GM21619 (cell line): ENCODE data around the gene PCP2.

Source experiments
- ATAC-seq: cut with Tn5 transposase; IDR thresholded peaks from one replicate; pipeline ENCODE4 v1.9.1; 2021; ENCODE audit not compliant: unreplicated experiment

PCP2 gene

GRCh38 chr19:7639863-7640348 lies 6.4 kb upstream of the PCP2 start:
- ATAC-seq = no peak

DNA sequence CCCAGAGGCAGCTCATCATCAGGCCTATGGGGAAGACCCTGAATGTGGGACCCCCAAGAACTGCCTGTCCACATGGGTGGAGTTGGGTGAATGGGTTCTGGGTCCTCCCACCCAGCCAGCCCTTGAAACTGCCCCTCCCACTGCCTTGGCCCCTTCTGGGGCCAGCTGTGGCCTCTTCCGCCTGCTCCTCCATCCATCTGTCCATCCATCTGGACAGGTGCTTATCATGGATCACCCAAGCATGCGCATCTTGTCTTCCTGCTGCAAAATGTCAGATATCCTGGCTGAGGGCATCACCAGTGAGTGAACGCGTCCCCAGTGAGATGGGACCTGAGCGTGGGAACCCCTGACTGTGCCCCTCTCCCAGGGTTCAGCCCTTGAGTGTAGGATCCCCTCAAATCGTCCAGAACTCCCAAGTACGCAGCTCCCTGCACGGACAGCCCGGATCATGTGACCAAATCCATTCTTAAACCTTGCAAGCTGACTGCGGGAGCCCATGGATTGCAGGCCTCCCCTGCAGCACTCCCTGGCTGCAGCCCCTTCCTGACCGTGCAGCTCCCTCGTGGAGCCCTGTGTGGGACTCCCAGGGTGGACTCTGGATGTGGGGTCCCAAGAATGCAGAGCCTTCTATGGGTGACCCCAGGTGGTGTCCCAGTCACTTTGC lies 5.4 kb upstream of the PCP2 start:
- ATAC-seq = no peak

- ATAC-seq = no peak
Observed at GRCh38 chr19:7637374-7638256, 4.1 kb upstream of the PCP2 start.

DNA sequence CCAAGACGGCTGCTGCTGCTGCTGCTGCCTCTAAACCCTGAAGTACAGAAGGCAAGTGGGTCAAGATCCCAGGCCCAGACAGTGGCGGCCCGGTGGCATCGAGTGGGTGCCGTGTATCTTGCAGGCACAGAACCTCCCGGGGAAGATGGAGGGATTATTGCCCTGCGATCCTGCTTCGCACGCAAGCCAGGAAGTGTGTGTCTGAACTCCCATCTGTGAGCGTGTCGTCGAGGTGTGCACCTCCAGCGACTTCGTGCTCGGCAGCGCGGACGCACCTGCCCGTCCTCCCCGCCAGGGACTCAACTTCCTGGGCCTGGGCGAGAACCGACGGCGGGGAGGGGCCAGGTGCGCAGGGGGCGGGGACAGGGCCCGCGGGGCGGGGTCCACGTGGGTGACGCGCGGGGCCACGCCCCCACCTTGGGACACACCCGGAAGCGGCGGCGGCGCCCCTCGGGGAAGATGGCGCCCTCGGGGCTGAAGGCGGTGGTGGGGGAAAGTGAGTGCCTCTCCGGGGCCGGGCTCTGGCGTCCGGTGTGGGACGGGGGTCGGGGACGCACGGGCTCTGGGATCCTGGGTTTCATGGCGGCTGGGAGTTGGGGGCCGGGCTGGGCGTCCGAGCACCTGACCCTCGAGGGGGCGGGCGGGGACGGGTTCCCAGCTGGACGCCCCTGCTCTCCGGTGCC lies 3.3 kb upstream of the PCP2 start, which contains the start of gene STXBP2:
Gene STXBP2, plus strand, starts transcription at position 420 of the 683 bp plus-strand sequence. Its CDS starts 40 bp downstream, at position 460.
- no peak for ATAC-seq

GRCh38 chr19:7636317-7636690 lies 2.8 kb upstream of the PCP2 start:
- no peak for ATAC-seq

- ATAC-seq = no peak
Observed at GRCh38 chr19:7635670-7636069, 2.2 kb upstream of the PCP2 start.

DNA sequence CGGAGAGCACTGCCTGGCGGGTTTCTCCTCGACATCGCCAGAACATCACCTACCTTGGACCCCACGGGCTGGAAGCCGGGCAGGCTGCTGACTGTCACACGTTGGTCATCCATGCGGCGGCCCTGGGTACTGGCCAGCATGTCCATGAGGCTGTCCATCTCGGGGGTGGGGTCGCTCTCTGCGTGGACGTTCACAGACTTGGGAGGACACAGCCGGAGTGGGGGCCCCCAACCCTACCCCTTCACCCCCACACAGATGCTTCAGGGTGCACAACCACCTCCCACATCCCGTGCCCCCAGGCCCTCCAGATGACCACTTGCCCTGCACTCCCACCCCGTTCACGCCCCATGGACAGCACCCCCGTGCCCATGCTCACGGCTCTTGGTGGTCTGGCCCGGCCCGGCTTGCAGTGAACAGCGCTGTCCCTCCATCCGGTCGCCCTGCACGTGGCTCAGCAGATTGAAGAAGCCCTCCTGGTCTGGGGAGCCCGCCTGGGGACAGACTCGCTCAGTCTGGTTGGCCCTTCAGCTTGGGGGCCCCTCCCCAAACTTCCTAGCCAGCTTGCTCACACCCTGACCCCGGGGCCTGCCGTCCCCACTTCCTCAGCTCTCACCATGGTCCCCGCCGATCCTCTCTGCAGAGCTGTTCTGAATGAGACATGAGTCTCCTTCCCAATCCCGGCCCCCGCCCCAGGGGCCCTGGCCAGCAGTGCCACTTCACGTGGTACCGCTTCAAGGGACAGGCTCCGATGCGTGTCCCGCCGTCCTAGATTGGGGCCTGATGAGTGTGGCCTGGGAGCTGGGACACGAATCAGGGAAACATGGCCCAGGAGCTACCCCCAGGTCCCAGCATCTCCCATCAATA lies 947 bp downstream of the PCP2 start:
- ATAC-seq = no peak

DNA sequence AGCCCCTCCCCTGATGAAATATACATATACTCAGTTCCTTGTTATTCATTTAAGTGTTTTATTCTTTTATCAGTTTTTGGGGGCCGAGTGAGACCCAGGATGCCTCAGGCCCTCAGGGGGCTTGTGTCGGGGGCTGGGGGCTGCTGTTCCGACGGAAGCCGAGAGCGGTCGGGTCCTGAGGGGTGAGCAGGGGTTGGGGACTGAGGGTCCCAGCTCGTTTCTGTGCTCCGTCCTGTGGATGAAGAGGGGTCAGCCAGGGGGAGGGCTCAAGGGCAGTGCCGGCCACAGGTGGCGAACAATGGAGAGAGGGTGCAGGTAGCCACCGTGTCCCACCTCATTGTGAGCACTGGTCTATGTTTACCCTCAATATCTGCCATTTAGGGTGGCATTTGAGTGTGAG lies 1.9 kb downstream of the PCP2 start:
- ATAC-seq = no peak

GRCh38 chr19:7629347-7630054 lies 4.0 kb downstream of the PCP2 start, which contains the start of the genes PET100 and XAB2:
Gene PET100, plus strand, starts transcription at chr19:7629793. Its CDS starts 41 bp downstream, at chr19:7629834.
Gene XAB2, minus strand, starts transcription at chr19:7629545. Its CDS starts 18 bp downstream, at chr19:7629527.
- ATAC-seq = peak; percentile 90

GRCh38 chr19:7628589-7629311 lies 4.8 kb downstream of the PCP2 start:
- no peak for ATAC-seq

- ATAC-seq = no peak
Observed at GRCh38 chr19:7627166-7627565, 6.4 kb downstream of the PCP2 start.

DNA sequence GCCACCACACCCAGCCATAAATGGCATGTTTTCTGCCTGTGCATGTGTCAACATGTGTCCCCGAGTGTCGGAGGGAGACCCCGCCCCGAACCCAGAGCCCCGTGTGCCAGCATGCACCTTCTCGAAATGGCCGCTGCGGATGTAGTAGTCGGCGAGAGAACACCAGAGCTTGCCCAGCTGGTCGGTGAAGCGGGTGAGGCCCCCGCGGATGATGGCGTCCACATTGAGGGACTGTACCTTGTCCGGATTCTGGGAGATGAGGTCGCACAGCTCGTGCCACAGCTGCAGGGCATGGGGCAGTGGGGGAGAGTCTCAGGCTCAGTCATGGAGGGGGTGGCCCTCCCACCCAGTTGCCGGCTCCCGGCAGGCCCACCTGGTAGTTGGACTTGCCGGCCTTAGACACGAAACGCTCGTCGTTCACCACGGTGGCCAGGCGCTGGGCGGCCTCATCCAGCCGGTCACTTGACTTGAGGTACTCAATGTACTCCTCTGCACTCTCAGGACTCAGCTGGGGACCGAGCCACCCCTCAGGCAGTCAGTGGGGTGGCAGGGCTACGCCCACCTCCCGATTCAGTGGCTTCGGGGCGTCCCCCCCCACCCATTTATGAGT lies 7.7 kb downstream of the PCP2 start:
- ATAC-seq = no peak

DNA sequence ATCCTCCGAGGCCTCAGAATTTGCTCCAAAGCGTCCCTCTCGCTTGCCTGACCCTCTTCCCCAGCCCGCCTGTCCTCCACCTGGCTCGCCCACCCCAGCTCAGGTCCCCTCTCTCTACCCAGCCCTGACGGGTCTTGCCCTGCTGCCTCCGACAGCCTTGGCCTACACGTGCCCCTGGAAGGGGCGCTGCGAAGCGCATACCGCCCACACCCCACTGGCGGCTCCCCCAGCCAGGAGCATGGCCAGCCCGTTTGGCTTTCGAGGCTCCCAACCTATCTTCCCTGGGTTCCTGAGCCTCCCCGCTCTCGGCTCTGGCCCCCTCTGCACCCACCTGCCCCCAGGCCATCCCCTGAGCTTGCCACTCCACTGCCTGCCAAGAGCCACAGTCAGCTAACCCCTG lies 8.7 kb downstream of the PCP2 start:
- ATAC-seq = no peak

DNA sequence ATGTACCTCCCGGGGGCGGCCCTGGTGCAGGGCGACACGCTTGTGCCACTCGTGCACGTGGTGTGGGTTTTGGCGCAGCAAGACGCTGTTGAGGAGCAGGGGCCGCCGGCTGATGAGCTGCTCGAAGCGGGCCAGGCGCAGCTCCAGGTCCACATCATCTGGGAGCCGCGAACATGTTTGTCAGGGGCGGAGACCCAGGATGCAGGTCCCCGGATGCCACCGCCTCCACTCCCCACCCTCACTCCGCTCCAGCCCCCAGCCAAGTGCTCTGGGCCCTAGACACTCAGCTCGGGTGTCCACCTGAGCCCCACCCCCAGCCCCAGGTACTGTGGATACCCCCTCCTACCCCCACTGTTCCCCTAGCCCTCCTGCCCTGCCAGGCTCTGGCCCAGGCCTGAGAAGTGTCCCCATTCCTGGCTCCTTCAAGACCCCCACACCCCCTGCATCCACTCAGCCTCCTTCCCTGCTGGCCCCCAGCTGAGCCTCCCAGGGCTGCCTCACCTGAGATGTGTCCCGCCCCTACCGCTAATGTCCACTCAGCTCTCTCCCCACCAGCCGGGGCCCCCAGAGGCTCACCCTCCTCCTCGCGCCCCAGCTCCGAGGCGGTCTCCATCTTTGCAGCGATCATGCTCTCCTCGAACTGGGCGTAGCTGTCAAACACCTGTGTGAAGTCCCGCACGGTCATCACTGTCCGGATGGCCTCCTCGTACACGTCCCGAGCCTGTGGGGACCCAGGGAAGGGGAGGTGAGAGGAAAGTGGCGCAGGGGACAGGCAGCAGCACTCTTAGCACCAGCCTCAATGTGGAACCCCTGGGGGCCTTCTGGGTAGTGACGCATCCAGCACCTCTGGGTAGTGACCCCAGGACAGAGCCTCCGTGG lies 9.6 kb downstream of the PCP2 start:
- no peak for ATAC-seq

DNA sequence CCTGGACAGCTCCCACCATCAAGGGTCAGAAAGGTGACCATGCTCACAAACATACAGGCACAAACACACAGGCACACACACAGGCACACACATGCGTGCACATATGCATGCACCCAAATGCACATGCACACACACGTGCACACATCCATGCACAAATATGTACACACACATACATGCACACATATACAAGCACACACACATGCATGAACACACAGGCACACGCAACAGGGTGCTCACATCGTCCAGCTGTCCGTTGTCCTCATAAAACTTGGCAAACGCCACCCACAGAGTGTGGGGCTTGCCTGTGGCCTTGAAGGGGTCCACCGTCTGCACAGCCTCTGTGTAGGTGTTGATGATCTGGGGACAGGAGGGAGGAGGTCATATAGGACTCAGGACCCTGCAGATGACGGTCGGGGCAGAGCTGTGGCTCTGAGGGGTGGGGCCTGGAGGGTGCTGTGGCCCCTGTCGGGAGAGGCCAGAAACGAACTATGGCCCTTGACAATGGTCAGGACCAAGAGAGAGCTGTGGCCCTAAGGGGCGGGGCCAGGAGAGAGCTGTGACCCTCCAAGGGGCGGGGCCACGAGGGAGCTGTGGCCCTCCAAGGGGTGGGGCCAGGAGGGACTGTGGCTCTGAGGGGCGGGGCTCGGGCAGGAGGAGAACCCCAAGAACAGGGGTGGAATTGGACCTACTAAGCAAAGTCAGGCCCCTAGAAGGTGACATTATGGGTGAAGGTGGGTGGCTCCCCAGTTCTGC lies 10.4 kb downstream of the PCP2 start:
- no peak for ATAC-seq

- no peak for ATAC-seq
Observed at GRCh38 chr19:7620442-7621412, 12.8 kb downstream of the PCP2 start.
